Uterus (tissue), 4 donors: ENCODE data around the gene PSPC1. TPM values are rescaled to one million over a fixed set of nuclear protein-coding genes. Genes with fewer than 3 reads are reported as not detected.
"Not testable (repeated sequence)": the region's sequence is repeated elsewhere in the genome, so short reads cannot be mapped to it uniquely, and the experiment has no call there.

Experiments
- DNase-seq, 2 donors: peaks; one replicate each; pipeline ENCODE4 v3.0.0-alpha.2; 2019 to 2020
- H3K27ac ChIP-seq, 2 donors: fragments of 200-600 bp; sonication (generic); 1 replicate in 1 of 2; 2 replicates in 1 of 2; pipeline ENCODE4 v1.5.1; 2016 to 2018
- H3K27me3 ChIP-seq, 2 donors: fragments of 200-600 bp; sonication (generic); one replicate each; pipeline ENCODE4 v1.5.1; 2018 to 2019; ENCODE audit warnings: control low read depth in 1 of 2
- H3K36me3 ChIP-seq, 2 donors: fragments of 200-600 bp; sonication (generic); one replicate each; pipeline ENCODE4 v1.5.1; 2019; ENCODE audit warnings: control low read depth in 1 of 2
- H3K4me1 ChIP-seq, 2 donors: fragments of 200-600 bp; sonication (generic); one replicate each; pipeline ENCODE4 v1.5.1; 2018 to 2019; ENCODE audit warnings: control low read depth in 1 of 2
- H3K4me3 ChIP-seq, 2 donors: fragments of 200-600 bp; sonication (generic); 1 replicate in 1 of 2; 2 replicates in 1 of 2; pipeline ENCODE4 v1.5.1; 2018 to 2019; ENCODE audit warnings: mild to moderate bottlenecking in 1 of 2
- H3K9me3 ChIP-seq, 2 donors: fragments of 200-600 bp; sonication (generic); one replicate each; pipeline ENCODE4 v1.5.1; 2019; ENCODE audit warnings: control low read depth in 1 of 2
- CTCF ChIP-seq, 4 experiments: fragments of 200-600 bp in 2 of 4; fragments of 450-650 bp in 2 of 4; sonication (generic) in 2 of 4; IDR thresholded peaks; one replicate each; pipeline ENCODE4 v1.5.1; 2016 to 2019; ENCODE audit warnings: antibody characterized with exemption in 4 of 4, mild to moderate bottlenecking in 2 of 4, moderate library complexity in 1 of 4
- POLR2A ChIP-seq, 2 donors: fragments of 450-650 bp; IDR thresholded peaks; one replicate each; pipeline ENCODE4 v1.6.1; 2016; ENCODE audit warnings: antibody characterized with exemption in 2 of 2, mild to moderate bottlenecking in 1 of 2, moderate library complexity in 1 of 2
- intact Hi-C: fragments of 100-400 bp; cut with DNase I; formaldehyde crosslinking; loops from one replicate; pipeline ENCODE4 v1.15.1; 2023; ENCODE audit warnings: low total_unique reads
- total RNA-seq, 4 donors: library from RNA; depleted of rRNA in 3 of 4; stranded (reverse); fragments of >200 nt in 3 of 4; gene quantifications; one replicate each; pipeline versions ENCODE4 v1.1.0 to v1.2.4, GENCODE V29; 2014 to 2023
- donor health status: DM: yes; HTN: yes; CAD: no.

Gene PSPC1
- total RNA-seq, 4 donors from 2014 or later: 58.8 to 110 (median 75.5) TPM

GRCh38 chr13:19795956-19796355 is 13.2 kb upstream of the PSPC1 start:
- no peak overlapping the region for H3K27ac ChIP-seq
- no peaks in the 10 kb centered on the region for H3K4me1 ChIP-seq
- intact Hi-C loops: no loop called here
- TF ChIP-seq CTCF (IDR thresholded peaks at IDR 0.05) (no peak), POLR2A (IDR thresholded peaks at IDR 0.05) (no peak)
- H3K27me3 ChIP-seq: no peaks in the 10 kb centered on the region
- no peak overlapping the region for H3K4me3 ChIP-seq
- H3K36me3 ChIP-seq: no peaks in the 10 kb centered on the region
- no peaks in the 10 kb centered on the region for H3K9me3 ChIP-seq
- no peak for DNase-seq

GRCh38 chr13:19794631-19795030 is 11.9 kb upstream of the PSPC1 start:
- no peak for TF ChIP-seq CTCF (IDR thresholded peaks at IDR 0.05)
- no peak for TF ChIP-seq POLR2A (IDR thresholded peaks at IDR 0.05)
- Histone ChIP-seq H3K4me3 (no peak overlapping the region), H3K9me3 (no peaks in the 10 kb centered on the region), H3K27me3 (no peaks in the 10 kb centered on the region), H3K27ac (no peak overlapping the region), H3K36me3 (no peaks in the 10 kb centered on the region), H3K4me1 (no peaks in the 10 kb centered on the region)
- intact Hi-C loops: no loop called here
- DNase-seq: no peak

- Histone ChIP-seq H3K36me3 (no peaks in the 10 kb centered on the region), H3K4me1 (no peaks in the 10 kb centered on the region), H3K4me3 (no peak overlapping the region), H3K9me3 (no peaks in the 10 kb centered on the region), H3K27me3 (no peaks in the 10 kb centered on the region), H3K27ac (no peak overlapping the region)
- TF ChIP-seq POLR2A (IDR thresholded peaks at IDR 0.05) (no peak), CTCF (IDR thresholded peaks at IDR 0.05) (no peak)
- no peak for DNase-seq
- intact Hi-C loops: no loop called here
Measured at GRCh38 chr13:19791953-19792537, 9.3 kb upstream of the PSPC1 start.

- Histone ChIP-seq H3K4me1 (no peaks in the 10 kb centered on the region), H3K36me3 (no peaks in the 10 kb centered on the region), H3K27ac (peak overlapping the region; percentile 88), H3K4me3 (peak overlapping the region; percentile 58 to 80), H3K9me3 (no peaks in the 10 kb centered on the region), H3K27me3 (no peaks in the 10 kb centered on the region)
- intact Hi-C loops: loop anchor here (10.0 kb wide), 1 partner anchor 83 kb away; the partner anchor contains the start of gene ZMYM5
- TF ChIP-seq POLR2A (IDR thresholded peaks at IDR 0.05) (no peak), CTCF (IDR thresholded peaks at IDR 0.05) (no peak)
- DNase-seq: peak; percentile 41 to 47
Measured at GRCh38 chr13:19782049-19782726, 557 bp downstream of the PSPC1 start.

GRCh38 chr13:19781526-19781925 is 1.2 kb downstream of the PSPC1 start:
- Histone ChIP-seq H3K27me3 (no peaks in the 10 kb centered on the region), H3K4me1 (no peaks in the 10 kb centered on the region), H3K27ac (peak overlapping the region; percentile 88), H3K36me3 (no peaks in the 10 kb centered on the region), H3K4me3 (peak overlapping the region; percentile 58 to 80), H3K9me3 (no peaks in the 10 kb centered on the region)
- intact Hi-C loops: loop anchor here (10.0 kb wide), 1 partner anchor 83 kb away; the partner anchor contains the start of gene ZMYM5
- no peak for DNase-seq
- TF ChIP-seq POLR2A (IDR thresholded peaks at IDR 0.05) (no peak), CTCF (IDR thresholded peaks at IDR 0.05) (no peak)

- H3K27me3 ChIP-seq, H3K36me3 ChIP-seq, H3K9me3 ChIP-seq, DNase-seq, H3K27ac ChIP-seq, H3K4me1 ChIP-seq: not testable (repeated sequence)
- peak overlapping the region; percentile 58 to 80 for H3K4me3 ChIP-seq
- intact Hi-C loops: loop anchor here (10.0 kb wide), 1 partner anchor 84 kb away; the partner anchor contains the start of gene ZMYM5
Measured at GRCh38 chr13:19780753-19781418, 1.9 kb downstream of the PSPC1 start.
